22Rv1 (cell line): Measurements from ENCODE around the gene SPCS1.
"Not testable (repeated sequence)": the region's sequence is repeated elsewhere in the genome, so short reads cannot be mapped to it uniquely, and the experiment has no call there.

Source experiments
- CTCF ChIP-seq: fragments of 450-650 bp; IDR thresholded peaks from 2 replicates; pipeline ENCODE4 v1.5.1; 2017; ENCODE audit warnings: mild to moderate bottlenecking
- ZFX ChIP-seq: fragments of 450-650 bp; IDR thresholded peaks from 2 replicates; pipeline ENCODE4 v1.6.1; 2017; ENCODE audit warnings: antibody characterized with exemption, borderline replicate concordance

GRCh38 chr3:52728753-52729152 lies 22.8 kb downstream of the SPCS1 start:
- TF ChIP-seq CTCF, ZFX: not testable (repeated sequence)
